HuH-7.5 (cell line): ENCODE results near the gene GABBR1.

Experiments
- DNase-seq: peaks from one replicate; pipeline ENCODE4 v3.0.0; 2011; ENCODE audit warnings: low spot score

GABBR1 gene

DNA sequence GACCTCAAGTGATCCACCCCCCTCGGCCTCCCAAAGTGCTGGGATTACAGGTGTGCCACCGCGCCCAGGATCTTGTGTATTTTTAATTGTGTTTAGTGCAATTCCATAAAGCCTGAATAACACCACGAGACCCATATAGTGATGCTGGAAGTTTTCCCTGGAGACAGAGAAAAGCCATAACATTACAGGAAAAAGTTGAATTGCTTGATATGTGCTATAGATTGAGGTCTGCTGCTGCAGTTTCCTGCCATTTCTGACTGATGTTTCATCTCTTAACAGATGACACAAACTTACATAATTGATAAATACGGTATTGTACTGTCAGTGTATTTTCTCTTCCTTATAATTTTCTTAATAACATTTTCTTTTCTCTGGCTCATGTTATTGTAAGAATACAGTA is 66.1 kb downstream of the GABBR1 start:
- no peak for DNase-seq

DNA sequence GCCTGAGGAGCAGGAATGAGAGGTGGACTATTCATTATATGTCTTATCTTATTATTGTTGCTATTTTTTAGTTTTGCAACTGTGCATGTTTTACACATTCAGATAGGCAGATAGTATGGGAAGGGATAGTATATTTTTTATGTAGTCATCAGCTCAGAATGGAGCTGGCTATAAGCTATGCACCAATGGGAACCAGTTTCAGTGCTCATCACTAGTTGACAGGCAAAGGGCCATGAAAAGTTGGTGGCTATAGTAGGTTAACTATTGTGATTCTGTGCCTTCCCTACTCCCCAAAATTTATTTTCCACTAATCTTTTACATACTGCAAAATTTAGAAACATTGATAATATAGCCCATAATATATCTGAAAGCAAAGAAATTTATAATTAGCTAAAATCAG is 68.1 kb downstream of the GABBR1 start:
- no peak for DNase-seq

DNA sequence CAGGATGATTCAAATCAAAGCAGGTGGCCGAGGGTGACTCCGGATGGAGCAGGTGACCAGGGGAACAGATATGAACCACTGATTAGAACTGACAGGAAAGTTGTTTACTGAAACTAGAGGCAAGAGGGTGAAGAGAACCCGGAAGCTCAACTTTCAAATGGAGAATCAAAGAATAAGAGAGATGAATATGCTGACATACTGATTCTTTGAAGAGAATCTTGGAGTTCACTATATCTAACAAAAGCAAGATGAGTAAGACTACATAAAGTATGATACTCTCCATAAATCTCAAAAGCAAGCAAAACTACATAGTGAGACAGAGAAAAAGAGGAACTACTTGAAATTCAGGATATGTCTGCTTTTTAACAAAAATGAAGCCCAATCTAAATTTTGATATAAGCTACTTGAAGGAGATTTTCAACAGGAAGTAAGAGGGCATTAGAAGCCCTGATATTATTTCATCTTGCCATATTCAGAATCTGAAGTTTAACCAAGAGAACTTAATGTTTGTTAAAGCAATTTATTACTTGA is 69.5 kb downstream of the GABBR1 start:
- no peak for DNase-seq

DNA sequence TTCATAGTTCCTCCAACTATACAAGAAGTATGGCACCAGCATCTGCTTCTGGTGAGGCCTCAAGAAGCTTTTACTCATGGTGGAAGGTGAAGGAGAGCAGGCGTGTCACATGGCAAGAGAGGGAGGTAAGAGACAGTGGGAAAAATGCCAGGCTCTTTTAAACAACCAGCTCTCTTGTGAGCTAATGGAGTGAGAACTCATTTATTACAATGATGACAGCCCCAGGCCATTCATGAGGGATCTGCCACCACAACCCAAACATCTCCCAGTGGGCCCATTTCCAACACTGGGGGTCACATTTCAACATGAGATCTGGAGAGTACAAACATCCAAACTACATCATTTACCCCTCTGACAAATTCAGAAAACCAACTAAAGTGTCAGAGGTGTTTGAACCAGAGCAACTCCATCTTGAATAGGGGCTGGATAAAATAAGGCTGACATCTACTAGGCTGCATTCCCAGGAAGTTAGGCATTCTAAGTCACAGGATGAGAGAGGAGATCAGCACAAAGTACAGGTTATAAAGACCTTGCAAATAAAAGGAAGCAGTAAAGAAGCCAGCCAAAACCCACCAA is 71.3 kb downstream of the GABBR1 start:
- no peak for DNase-seq

DNA sequence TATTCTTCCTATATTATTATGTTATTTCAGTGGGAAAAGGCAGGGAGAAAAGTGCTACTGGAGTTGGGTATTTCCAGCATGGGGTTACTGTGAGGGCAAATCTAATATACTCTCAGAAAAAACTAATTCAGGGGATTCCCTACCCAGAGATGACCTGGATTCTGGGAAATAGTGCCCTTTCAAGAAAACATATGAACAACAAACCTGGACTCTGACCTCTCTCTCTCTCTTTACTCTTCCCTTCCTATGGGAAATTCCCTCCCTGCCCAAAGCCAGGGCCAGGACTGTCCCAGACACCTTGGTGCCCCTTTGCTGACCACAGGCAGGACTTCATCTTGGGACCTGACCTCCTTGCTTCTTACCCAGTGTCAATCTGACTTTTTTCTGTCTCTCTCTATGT is 71.9 kb downstream of the GABBR1 start:
- DNase-seq, result no peak

DNA sequence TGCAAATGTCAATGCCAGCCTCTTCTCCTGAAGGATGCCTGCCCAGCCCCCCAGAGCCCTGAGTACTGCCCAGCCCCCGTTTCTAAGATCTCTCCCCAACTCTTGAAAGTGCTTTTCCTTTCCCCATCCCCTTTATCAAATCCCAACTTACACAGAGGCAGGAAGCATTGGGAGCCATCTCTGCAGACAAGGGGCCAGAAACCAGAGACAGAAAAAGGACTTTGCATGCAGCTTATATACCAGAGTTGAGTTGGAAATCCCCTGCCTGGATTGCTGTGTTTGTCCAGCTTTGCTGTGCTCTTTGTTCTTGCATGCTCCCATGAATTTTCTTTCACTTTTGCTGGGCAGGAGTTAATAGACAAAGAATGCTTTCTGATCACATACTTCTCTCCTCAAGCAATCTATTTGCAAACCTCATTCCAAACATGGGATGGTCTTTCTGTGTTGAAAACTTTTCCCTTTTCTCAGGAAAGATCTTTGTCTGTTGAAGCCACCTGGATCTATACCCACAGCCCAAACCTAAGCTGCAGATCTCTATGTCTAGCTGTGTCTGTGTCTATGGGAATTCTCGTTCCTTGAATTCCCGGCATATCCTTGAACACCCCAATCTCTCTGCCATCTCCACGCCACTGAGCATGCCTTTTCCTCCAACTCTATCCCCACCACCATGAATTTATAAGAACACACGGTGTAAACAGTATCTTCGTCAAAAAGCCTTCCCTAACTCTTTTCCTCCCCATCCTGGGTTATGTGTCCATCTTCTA is 73.3 kb downstream of the GABBR1 start, which contains the start of gene UBD:
UBD (minus strand) TSS at position 209 of the 764 bp plus-strand sequence; CDS start at position 178, 31 bp downstream.
- peak; percentile 16 for DNase-seq

DNA sequence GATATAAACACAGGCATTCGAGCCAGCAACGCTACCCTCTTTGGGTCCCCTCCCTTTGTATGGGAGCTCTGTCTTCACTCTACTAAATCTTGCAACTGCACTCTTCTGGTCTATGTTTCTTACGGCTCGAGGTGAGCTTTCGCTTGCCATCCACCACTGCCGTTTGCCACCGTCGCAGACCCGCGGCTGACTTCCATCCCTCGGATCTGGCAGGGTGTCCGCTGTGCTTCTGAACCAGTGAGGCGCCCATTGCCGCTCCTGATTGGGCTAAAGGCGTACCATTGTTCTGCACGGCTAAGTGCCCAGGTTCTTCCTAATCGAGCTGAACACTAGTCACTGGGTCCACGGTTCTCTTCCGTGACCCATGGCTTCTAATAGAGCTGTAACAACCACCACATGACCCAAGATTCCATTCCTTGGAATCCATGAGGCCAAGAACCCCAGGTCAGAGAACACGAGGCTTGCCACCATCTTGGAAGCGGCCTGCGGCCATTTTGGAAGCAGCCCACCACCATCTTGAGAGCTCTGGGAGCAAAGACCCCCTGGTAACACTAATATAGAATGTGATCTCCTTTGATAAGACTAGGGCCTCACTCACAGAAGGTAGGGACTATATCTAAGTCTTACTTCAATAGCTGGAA is 74.4 kb downstream of the GABBR1 start:
- no peak for DNase-seq

DNA sequence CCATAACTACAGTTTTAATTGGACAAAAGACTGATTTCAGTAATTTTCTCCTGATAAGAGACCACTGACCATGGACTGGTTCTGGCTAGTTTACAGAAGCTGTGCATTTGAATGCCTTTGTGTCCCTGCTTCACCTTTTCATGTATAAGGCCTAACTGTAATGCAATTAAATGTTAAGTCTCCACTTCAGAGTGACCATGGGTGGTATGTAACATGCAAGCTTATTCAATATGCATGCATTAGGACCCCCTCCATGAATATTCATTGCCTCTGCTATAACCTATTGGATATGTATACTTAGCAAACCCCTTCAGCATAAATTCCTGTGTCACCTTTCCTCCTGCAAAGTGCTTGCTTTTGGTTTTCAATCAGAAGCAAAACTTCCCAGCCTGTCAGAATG is 75.7 kb downstream of the GABBR1 start:
- DNase-seq, result no peak

DNA sequence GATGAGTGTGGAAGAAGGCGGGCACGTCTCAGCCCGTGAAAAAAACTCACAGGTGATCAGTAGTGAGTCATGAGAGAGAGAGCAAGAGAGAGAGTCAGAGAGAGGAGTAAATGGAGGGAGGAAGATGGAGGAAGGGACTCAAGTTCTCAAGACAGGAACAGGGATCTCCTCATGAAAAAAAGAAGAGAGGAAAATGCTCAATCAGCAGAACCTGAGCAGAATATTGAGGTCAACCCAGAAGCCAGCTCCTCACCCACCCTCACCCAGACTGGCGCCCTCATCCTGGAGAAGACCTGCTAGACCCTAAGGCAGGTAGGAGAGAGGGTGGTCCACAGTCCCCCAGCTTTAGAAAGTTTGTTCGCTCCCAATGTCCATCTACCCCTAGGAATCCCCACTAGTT is 78.2 kb downstream of the GABBR1 start:
- DNase-seq, result no peak

DNA sequence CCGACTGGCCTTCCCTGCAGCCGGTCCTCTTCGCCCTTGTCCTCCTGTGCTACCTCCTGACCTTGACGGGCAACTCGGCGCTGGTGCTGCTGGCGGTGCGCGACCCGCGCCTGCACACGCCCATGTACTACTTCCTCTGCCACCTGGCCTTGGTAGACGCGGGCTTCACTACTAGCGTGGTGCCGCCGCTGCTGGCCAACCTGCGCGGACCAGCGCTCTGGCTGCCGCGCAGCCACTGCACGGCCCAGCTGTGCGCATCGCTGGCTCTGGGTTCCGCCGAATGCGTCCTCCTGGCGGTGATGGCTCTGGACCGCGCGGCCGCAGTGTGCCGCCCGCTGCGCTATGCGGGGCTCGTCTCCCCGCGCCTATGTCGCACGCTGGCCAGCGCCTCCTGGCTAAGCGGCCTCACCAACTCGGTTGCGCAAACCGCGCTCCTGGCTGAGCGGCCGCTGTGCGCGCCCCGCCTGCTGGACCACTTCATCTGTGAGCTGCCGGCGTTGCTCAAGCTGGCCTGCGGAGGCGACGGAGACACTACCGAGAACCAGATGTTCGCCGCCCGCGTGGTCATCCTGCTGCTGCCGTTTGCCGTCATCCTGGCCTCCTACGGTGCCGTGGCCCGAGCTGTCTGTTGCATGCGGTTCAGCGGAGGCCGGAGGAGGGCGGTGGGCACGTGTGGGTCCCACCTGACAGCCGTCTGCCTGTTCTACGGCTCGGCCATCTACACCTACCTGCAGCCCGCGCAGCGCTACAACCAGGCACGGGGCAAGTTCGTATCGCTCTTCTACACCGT is 79.5 kb downstream of the GABBR1 start:
- no peak for DNase-seq

DNA sequence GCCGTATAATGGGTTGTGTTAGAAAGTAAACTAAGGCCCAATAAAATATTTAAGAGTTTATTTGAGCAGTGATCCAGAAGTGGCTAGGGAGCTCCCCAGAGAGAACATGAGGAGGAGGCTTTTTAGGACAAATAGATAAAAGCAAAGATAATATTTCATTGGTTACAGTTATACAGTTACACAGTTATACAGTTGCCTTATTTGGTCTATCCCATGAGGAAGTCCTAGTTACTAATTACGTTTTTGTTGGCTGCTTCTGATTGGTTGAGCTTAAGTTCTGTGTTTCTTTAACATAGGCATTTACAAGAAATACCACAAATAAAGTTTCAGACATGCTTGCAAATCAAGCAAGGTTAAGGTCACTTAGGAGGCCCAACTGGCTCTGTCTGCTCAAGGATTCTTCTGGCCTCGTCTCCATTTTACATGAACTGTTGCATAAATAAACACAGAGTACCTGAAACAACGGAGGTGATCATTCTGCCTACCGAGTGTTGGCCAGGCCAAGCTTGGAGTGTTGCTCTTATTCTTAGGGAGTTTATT is 80.4 kb downstream of the GABBR1 start:
- no peak for DNase-seq

DNA sequence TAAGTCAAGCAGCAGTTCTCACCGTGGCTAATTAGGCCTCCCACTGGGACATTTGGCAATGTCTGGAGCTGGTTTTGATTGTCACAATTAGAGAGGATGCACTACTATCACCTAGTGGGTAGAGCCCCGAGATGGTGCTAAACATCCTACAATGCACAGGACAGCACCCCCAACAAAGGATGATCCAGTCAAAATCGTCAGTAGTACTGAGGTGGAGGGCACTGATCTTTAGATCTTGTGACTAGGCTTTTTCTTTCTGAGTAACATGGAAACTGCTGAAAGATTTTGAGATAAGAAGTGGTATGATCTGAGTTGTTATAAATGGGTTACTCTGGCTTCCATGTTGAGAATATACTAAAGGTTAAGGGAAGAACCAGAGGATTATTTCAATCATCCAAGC is 85.4 kb downstream of the GABBR1 start:
- DNase-seq, result no peak

DNA sequence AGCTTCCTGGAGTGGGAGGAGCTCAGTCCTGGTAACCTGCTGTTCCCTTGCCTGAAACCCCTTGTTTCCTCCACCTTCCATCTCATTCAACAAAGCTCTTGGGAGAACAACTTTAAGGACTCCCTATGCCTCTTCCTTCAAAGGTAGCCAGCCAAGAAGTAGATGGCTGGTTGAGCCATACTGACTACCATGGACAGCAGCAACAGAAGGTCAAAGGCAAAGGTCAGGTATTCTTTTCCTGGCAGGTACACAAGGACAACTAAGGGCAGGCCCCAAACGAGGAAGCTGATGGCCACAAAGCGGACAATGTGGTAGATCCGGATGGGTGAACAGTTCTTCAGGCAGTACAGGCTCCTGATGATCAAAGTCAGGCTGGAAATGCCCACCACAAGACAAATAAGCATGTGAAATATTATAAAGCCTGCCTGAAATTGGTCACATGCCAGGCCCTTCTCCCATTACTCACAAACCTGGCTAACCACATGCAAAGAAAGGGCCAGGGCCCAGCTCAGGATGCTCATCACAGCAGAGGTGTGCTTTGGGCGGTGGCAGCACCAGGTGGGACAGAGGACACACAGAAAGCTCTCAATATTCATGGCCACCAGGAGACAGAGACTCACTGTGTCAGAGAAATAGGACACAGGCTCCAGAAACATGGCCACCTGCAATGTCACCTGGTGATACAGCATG is 95.1 kb downstream of the GABBR1 start:
- no peak for DNase-seq

DNA sequence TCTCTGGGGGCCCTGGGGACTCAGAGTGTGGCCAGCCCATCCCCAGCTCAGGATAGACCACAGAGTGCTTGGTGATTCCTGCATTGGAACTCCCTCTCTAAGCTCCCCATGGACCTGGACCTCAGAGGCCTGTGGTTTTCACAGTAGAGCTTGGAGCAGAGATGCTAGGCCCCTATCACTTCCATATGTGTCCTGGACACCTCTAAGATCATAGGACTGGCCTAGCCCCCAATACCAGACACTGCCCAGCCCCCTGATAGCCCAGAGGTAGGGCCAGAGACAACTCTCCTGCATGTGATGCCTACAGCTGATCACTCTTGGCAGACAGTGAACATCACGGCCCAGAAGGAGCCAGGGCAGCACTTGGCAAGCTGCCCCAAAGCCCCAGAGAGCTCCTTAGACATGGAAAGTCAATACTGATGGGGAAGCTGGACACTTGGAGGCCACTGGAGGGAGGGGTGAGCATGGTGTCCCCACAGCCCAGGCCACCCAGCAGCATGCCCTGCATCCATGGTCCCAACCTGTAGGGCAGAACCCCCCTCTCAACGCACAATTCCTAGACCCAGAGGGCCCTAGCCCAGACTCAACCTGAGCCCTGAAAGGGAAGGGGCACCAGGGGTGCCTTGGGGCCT is 100.5 kb downstream of the GABBR1 start:
- DNase-seq, result no peak

DNA sequence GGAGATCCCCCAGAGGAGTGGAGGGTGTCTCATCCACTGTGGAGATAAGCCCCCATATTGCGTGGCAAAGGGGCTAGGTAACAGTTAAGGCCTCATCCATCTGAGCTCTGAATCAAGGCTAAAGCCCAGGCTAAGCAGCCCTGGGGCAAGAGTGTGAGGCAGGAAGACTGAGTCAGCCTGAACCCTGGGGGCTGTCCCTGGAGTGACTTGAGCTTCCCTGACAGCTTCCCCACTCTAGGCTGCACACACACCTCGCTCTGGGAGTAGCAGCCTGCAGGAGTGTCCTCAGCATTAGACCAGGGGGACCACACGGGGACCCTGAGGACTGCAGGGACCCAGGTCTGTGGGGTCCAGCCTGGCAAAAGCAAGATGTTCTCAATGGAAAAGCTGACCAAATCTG is 101.3 kb downstream of the GABBR1 start:
- no peak for DNase-seq

DNA sequence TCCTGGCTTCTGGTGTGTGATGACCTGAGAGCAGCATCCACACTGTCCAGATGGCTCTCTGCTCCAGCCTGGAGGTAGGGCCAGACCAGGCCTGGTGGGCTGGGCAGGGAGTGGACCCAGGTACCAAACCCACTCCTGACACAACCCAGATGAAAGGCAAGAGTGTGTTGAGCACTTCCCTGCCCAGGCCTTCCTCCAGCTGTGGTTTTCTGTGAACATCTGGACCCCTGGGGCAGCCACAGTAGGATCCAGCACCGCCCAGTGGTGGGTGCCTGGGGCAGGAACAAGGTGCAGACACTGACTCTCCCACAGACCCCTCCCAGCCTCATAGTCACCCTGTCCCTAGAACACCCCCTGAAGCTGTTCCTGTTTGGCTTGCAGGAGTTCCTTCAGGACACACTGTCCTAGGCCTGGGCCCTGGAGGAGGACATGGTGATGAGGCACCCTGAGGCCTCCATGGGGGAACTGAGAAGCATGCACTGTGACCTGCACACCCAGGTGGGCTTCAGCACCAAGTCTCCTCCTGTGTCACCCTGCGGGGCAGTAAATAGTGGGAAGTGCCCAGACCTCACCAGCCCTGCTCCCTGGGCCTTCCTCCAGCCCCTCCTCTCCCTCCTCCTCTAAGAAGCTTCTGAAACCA is 102.2 kb downstream of the GABBR1 start:
- DNase-seq, result no peak

DNA sequence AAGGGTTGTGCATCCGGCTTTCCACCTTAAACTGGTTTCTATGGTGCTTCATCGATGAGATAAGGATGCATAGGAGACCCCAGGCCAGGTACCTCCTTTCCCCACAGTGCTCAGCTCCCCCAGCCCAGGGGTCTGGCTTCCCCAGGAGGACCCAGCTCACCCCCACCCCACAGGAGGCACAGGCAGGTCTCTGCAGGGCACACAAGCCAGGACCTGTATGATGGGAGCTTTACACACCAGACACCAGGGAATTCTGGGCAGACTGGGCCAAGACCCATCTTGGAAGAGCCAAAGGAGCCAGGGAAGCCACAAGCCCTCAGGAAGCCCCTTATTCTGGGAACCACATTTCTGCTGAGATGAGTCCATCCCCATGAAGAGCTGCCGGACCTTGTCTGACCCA is 103.0 kb downstream of the GABBR1 start:
- no peak for DNase-seq

DNA sequence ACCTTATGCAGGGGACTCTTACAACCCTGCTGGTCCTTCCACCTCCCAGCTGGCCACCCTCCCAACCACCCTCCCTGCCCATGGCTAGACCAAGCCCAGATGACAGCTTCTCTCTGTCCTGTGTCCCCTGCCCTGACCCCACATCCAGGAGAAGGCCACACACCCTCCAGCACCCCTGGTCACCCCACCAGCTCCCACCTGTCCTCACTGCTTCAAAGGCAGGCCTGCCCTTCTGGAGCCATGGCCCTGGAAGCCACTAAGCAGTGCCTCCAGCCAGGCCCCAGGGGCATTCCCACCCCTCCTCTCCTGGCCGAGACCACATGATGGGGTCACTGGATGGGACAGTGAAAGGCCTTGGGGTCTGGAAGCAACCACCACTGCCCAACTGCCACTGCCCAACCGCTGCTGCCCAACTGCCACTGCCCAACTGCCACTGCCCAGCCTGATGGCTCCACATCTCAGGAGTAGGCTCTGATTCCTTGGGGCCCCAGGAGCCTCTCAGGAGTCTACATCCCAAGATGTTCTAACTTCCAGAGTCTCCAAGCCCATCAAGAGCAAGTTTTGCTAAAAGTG is 103.9 kb downstream of the GABBR1 start:
- DNase-seq, result no peak

DNA sequence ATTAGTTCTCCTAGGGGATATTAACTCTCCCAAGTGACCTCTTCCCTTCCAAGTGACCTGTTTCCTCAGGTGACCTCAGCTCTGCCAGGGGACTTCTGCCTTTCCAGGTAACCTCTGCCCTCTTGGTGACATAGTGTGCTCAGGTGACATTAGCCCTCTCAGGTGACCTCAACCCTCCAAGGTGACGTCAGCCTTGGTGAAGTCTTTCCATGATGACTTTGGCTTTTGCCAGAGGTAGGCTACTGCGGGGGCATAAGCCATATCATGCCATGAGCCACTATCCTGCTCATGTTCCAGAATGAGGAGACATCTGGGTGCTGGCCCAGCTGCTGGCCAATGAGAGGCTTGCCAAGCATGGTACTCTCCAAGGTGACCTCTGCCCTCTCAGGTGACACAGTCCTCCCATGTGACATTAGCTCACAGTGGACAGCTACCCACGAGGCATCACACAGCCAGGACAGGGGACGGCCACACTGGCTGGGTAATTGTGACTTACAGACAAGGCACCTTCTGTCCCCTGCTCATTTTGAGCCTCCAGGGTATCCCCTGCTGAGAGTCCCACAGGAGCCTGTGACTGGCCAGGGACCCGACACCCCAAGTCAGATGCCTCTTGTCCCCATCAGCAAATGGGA is 104.6 kb downstream of the GABBR1 start:
- DNase-seq, result no peak

DNA sequence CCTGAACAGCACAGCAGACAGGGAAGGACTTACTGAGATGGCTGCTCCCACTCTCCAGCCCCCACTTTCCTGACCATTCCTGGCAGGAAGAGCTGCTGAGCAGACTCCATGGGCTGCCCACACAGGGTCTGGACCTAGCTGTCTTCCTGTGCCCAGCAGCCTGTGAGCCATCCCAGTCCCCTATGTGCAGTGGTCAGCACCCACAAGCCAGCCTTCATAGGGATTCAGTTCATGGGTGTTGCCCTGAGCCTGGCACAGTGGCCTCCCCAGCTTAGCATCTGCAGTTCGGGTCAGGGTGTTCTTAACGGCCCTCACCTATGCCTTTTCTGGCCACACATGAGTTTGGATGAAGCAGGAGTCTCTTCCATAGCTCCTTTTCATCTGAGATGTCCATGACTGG is 105.4 kb downstream of the GABBR1 start:
- no peak for DNase-seq
